ENCODE measurements around the gene AUH. TPM values are rescaled to one million over a fixed set of nuclear protein-coding genes. Genes with fewer than 3 reads are reported as not detected.
A peak's percentile ranks its signal among the peaks of the same experiment; 100 is the strongest.

Gene AUH
- total RNA-seq, 1 donor from 2014 or later, result 11.2 TPM

DNA sequence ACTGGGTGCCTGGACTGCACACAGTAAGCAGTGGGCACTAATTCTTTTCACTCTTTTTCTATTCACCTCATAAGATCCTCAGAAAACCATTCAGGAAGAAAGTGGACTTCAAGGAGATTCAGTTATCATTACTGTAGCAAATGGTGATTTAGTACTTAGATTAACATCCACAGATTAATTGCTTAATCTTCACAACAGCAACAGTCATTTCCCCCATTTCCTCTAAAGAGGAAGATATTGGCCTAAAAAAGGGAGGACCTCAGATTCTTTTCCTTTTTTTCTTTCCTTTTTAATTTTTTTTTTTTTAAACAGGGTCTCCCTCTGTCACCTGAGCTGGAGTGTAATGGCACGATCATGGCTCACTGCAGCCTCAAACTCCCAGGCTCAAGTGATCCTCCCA is 64.4 kb downstream of the AUH start:
- no peak for DNase-seq (ENCODE audit: low read depth)

DNA sequence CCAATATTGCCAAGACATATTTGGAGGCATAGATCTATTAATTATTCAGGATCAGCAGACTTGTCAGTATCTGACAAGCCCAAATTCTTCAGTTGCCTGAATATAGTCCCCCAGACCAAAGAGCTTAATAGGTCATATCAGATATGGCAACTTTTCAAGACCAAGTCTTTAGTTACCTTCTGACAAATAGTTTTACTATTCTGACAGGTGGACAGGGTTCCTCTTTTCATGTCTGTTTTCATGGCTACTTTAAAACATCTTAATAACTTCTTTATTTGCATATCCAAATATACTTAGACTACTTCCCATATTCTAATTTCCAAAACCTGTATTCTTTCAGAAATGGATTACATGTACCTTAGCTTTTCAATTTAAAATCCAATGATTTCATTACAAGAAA is 65.4 kb downstream of the AUH start:
- no peak for DNase-seq (ENCODE audit: low read depth)

DNA sequence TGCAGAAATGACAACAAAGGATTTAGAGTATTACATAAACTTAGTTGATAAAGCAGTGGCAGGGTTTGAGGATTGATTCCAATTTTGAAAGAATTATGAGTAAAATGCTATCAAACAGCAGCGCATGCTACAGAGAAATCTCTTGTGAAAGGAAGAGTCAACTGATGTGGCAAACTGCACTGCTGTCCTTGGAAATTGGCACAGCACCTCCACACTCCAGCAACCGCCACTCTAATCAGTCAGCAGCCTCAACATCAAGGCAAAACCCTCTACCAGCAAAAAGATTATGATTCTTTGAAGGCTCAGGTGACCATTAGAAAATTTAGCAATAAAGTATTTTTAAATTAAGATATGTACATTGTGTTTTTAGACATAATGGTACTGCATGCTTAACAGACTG is 66.4 kb downstream of the AUH start:
- DNase-seq (ENCODE audit: low read depth), result no peak

DNA sequence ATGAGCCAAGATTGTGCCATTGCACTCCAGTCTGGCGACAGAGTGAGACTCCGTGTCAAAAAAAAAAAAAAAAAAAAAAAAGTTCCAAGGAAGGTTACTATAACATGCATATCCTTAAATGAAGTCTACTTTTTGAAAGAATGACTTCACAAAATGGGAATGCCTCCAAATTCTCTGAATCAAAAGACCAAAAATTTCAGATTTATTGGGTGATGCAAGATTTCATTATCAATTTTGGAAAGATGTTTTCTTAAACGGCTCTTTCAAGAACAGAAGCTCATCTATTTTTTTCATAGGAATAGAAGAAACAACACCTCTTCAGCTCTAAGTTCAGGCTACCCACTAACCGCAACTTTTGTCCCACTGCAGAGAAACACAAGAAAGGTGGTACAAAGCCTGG is 69.9 kb downstream of the AUH start:
- DNase-seq (ENCODE audit: low read depth), result no peak

DNA sequence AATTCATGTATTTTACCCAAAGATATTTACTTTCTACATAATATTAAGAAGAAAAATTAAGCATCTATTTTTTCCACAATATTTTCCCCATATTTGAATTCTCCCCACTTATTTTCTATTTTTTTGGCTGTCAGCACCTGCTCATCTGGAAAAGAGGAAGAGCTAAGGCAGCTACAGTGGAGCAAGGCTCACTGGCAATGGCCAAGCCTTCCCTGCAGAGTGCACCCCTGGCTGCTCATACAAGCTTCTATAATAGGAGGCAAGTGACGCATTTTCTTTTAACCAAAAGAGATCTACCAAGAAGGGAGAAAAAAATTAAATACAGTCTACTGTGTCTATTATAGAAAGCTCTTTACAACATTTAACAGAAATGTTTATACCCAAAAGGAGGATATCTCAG is 72.5 kb downstream of the AUH start:
- no peak for DNase-seq (ENCODE audit: low read depth)

DNA sequence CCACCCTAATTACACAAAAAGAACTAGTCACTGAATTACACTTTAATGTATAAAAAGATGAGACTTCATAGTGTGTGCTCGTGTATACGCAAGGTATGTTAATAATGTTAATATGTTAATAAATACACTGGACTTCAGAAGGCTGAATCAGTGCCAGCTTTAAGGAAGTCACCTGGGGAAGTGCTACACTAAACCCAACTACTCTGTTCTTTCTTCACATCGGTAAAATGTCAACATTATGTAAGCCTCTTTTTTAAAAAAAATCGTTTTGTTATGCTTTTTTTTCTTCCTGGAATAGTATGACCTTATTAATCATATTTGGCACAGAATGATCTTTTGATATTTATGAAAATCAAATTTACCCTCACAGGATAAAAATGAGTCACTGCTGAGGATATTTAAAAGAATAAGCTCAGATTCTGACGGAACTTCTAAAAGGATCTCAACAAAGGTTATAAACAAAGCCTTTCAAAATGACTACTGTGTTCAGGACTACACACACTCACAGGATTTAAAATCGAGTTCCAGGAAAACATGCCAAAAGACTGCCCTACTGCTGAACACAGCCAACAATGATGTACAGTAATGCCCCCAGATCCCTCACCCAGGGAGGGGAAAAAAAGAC is 75.9 kb downstream of the AUH start:
- no peak for DNase-seq (ENCODE audit: low read depth)

DNA sequence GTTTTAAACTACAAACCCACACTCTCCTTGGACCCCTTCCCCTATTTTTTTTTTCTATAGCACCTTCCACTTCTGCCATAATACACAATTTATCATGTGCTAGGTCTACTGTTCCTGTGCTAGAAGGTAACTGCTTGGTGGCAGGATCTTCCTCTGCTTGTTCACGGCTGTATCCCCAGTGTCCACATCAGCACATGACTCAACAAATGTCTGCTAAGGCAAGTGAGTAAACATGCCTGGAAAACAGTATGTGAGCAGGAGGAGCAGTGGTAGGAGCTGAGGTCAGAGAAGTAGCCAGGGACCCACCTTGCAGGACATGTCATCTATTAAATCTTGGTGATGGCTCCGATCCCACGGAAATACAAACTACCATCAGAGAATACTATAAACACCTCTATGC is 79.4 kb downstream of the AUH start:
- no peak for DNase-seq (ENCODE audit: low read depth)

DNA sequence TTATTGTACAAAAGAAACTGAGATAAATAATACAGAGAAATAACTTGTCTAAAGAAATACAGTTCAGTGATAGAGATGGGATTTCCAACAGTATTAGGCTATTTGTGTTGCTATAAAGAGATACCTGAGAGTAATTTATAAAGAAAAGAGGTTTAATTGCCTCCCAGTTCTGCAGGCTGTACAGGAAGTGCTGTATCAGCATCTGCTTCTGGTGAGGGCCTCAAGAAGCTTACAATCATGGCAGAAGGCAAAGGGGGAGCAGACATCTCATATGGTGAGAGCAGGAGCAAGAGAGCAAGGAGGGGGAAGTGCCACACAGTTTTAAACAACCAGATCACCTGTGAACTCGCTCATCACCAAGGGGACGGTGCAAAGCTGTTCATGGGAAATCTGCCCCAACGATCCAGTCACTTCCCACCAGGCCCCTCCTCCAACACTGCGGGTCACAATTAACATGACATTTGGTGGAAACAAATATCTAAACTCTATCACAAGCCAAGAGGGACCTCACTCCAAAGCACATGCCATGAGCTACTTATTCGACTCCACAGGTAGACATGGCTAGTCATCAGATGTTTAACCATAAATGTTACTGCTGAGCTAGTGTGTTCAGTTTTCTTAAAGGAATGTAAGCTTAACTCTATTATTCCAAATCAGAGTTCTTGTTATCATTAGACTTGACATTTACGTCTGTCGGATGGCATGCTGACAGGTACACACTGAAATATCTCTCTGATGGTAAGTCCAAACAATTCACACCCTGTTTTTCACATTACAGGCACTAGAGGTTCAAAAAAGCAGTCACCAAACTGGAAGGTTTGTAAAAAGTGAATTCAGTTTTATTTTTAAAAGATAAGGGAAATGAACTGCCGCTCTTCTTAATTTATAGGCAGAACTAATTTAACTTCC is 82.2 kb downstream of the AUH start:
- DNase-seq (ENCODE audit: low read depth), result no peak

DNA sequence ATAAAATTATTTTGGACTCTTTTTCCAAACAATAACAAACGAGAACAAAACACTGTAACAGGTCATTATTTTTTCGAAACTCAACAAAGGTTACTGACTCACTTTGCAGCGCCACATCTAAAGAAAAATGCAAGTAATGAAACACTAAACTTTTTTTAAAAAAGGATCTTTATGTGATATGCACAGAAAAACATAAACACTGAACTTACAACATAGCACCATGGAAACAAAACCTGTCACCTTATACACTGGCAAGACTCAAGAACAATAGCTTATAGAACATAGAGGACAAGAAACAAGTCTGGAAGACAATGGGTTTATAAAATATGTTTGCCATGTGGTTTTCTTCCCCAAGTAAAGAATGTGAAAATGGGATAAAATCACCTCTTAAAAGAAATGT is 85.2 kb downstream of the AUH start:
- no peak for DNase-seq (ENCODE audit: low read depth)

DNA sequence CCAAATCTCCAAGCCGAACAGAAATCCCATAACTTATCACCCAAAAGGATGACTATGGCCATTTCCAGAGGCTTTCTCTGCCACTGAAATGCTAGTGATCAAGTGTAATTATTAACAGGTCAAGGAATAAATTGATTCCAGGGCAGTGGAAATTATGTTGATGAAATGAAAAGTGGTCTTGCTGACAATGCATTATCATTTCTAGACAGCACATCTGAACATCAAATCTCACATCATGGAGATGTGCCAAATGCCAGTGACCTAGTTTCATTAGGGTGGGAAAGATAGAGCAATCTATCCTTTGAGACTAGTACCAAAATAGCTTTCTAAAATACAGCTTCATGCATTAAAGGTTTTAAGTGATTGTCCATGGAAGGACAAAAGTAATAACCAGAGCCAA is 86.1 kb downstream of the AUH start:
- DNase-seq (ENCODE audit: low read depth), result no peak

DNA sequence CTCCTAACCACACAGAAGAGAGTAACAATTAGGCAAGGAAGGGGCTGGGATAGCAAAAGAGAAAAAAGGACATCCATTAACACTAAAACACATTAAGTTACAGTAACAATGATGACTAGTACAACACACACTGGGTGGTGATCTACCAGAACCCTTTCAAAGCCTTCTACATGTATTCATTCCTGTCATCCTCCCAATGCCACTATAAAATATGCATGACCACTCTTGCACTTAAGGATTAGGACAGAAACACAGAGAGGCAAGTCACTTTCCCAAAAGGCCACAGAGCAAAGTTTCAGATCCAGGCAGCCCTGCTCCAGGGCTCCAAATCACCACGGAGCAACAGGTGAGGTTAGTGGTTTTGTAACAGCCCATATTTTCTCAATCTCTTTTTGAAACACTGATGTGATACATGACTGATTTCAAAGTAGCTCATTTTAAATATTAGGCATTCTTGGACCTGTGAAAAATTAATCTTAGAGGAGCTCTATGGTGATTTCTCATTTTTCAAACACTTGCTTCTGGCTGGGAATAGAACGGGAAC is 86.7 kb downstream of the AUH start:
- no peak for DNase-seq (ENCODE audit: low read depth)

DNA sequence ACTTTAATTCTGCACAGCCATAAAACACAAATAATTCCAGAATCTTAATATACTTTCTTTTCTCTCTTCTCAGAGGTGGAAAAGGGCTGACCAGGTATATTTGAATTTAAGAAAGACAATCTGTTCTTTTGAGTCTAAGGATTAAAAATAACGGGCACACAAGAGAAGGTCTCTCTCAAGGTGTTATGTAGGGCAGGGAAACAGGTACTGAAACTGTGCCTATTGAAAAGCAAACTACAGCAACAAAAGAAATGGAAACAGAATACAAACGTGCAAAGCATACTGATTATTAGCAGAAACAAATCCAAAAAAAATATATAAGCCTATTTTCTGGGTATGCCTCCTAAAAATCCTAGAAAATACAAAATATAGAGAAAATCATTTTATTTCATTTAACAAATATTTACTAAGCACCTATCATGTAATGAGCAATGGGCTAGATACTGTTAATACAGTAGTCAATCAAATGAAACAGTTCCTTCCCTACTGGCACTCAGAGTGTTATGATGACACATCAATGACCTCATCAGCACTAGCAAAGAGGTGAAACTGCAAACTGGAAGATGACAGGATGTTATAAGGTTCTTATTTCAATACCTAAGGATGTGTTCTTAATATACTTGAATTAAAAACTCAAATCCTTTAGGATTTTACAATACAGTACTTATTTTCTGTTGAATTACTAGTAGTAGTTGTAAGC is 87.7 kb downstream of the AUH start:
- no peak for DNase-seq (ENCODE audit: low read depth)

DNA sequence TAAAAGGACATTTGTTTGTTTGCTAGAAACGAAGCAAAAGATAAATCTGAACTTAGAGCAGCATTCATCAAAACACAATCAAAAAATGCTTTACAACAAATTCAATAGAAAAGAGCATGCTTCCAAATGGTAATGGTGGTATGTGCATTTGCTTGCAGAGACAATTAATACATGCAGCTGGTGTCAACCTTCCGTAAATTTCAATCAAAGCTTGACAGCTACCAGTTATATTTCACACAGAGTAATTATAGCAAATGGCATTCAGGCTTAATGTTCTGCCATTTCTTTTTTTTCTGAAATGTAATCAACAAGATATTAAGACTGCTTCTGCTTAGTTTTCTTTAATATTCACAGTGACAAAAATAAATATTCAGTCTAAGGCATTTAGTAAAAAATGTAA is 90.6 kb downstream of the AUH start:
- DNase-seq (ENCODE audit: low read depth), result no peak

DNA sequence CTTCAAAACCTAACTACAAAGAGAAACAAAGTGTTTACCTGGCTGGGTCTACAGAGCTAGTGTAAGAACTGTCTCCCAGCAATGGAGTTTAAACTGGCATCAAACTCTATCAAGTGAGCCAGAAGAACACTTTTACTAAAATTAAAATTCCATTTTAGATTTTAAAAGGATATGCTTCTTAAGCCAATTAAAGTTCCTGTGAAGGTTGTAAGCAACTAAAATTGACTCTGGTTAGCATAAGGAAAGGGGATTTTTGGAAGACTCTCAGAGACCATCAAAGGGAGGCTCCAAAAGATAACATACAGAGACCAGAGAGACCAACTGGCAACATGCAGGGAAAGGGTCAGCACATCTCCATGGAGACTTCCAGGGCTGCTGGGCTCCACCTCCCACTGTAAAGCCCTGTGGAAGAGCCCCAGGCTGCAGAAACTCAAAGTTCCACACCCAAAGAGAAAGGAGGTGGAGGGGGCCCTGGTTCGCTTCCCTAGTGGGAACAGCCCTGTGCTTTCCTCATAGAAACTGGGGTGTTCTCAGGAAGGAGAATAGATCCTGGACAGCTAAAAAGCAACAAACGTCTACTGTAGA is 91.7 kb downstream of the AUH start:
- no peak for DNase-seq (ENCODE audit: low read depth)

DNA sequence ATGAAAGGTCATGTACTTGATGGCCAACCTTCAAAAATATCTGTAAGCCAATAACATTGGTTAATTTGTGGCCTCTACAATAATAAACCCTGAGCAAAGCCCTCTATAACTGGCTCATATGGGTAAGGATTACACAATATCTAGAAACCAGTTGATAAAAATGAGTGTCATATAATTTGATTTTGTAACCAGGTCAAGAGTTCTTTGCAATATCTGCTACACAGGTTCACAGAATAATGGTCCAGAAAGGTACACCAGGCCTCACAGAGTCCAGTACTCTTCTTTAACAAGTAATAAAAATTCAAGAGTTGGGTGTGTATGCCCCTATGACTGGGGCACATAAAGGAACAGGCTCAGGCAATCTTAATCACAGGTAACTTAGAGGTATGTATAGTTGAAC is 95.3 kb downstream of the AUH start:
- no peak for DNase-seq (ENCODE audit: low read depth)

DNA sequence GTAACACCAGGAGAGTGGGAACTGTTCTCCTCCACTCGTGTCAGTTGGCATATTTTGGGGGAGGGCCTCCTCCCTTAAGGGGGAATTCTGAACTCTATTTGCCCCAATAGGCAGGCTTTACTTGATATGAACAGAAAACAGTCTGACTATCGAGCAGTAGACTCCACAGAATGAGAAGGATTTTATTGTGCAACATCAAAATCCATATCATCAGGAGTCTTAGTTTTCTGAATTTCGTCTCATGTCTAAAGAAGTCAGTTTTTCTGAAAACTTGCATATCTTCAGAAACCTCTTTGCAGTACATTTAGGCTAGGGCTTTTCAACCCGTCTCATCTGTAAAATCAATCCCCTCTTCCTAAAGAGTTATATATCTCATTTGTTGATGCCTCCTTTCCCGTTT is 96.2 kb downstream of the AUH start:
- DNase-seq (ENCODE audit: low read depth), result no peak

DNA sequence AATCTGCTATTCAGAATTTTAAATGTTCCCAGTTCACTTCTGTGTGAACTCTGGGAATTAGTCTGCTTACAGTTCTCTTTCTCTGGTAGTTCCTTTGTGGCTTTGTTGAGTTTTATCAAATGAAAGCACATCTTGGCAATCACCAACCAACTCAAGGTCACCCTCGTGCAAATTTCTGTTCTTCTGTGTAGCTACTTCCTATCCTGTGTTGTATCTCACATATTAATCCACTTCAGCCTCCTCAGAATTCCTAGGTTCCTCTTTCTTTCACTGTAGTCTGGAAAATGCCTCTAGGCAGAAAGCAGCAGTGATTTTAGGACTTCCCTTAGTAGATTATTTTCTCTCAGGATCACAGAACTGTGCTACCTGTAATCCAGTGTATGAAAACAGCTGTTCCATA is 100.3 kb downstream of the AUH start:
- no peak for DNase-seq (ENCODE audit: low read depth)

DNA sequence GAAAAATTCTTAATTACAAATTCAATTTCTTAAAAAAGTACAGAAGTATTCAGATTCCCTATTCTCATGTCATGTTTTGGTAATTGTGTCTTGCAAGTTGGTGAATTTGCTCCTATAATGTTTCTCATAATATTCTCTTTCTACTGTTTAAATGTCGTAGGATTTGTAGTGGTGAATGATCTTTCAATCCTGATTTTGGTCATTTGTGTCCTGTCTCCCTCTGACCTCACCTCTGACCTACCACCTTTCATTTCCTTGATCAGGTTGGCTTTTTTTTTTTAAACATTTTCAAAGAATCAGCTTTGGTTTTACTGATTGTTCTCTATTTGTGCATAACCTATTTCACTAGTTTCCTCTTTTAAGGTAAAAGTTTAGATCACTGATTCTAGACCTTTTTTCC is 102.6 kb downstream of the AUH start:
- DNase-seq (ENCODE audit: low read depth), result no peak

DNA sequence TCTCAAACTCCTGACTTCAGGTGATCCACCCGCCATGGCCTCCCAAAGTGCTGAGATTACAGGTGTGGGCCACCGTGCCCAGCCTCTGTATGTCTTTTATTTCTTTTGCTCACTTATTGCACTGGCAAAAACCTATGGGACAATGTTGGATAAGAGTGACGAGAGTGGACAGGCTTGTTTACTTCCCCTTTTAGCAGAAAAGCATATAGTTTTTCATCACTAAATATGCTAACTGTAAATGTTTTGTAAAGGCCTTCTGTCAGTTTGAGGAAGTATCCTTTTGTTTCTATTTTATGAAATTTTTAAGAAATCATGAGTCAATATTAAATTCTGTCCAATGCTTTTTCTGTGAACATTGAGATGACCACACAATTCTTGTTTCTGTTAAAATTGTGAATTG is 103.3 kb downstream of the AUH start:
- no peak for DNase-seq (ENCODE audit: low read depth)

DNA sequence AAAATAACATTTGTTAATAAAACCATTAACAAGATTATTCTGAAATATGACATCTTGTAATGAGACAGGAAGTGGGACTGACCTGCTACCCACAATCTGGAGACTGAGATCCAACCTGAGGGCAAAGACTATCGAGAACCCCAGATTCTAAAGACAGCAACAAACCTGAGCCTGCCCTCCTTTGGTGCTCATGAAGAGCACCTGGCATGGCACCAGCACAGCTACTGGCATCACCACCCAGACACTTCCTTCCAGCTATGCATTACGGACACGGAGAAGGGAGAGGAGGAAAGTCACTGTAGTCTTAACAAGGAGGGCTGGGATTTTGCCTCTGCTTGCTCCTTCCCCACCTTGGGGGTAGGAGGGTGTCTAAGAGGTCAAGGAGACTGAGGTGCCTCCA is 105.5 kb downstream of the AUH start:
- DNase-seq (ENCODE audit: low read depth), result no peak

DNA sequence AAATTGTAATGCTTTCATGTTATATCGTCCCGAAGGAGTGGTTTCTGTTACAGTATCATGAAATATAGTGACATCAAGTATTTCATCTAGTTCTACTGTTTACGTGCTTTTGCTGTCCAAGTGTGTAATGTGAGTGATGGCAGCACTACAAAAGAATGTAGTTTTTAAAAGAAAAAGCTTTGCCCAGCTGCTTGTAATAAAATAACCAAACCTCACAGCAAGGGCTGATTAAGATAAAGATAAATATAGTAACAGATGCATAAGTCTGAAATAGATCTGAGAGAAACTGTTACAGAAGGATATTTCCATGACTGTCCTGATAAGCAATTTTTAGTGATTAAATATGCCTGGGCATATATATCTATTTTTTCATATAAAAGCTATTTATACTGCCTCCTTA is 106.4 kb downstream of the AUH start:
- peak; percentile 33 for DNase-seq (ENCODE audit: low read depth)

DNA sequence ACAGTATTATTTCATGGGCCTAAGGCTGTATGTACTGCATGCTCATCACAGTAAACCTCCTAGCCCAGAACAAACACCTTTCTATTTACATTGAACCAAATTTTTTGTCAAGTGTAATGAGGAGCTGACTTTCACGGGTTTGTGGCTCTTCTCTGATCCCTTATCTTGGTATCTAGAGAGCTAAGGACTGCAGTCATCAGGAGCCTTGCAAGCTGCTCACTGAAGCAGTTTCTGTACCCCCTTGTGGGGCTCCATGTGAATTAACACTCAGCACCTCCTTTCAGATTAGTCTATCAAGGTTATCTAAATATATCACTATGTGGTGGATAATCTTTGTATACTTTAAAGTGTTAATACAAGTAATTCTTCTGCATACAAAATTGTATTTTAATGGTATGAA is 108.2 kb downstream of the AUH start:
- DNase-seq (ENCODE audit: low read depth), result no peak
